GM19240 (cell line): Measurements from ENCODE around the gene GMDS.

Experiments used
- DNase-seq: peaks from one replicate; pipeline ENCODE4 v3.0.0; 2011; ENCODE audit warnings: low spot score; ENCODE audit not compliant: insufficient read length

GMDS gene

DNA sequence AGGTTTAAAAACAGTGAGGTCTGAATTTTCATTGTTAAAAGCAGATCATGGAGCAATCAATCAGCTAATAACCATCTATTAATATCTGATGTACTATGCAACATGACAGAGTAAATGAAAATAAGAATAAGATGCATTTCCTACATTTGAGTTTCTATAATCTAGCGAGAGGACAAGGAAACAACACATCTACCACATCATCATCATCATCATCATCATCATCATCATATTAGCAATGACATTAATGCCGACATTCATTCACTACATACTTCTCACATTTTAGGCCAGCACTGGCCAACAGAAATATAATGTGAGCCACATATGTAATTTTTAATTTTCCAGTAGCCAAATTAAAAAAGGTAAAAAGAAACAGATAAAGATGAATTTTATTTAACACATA, 110.0 kb downstream of the GMDS start:
- no peak for DNase-seq

DNA sequence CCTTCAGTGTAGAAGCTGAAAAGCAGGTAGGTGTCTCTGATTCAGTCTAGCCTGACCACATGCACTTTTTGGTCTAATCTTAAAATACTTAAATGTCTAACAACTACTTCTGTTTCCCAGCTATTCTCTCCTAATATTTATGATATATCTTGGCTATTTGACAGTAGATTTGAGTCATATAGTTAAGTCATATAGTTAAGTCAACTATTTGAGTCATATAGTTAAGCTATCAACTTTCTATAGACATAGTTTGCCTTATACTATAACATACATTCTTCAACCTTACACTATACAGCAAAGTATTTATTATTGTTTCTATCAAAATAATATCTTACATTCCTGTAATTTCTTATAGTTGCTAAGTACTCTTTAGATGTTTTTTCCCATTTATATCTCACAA, 110.9 kb downstream of the GMDS start:
- DNase-seq, result no peak

DNA sequence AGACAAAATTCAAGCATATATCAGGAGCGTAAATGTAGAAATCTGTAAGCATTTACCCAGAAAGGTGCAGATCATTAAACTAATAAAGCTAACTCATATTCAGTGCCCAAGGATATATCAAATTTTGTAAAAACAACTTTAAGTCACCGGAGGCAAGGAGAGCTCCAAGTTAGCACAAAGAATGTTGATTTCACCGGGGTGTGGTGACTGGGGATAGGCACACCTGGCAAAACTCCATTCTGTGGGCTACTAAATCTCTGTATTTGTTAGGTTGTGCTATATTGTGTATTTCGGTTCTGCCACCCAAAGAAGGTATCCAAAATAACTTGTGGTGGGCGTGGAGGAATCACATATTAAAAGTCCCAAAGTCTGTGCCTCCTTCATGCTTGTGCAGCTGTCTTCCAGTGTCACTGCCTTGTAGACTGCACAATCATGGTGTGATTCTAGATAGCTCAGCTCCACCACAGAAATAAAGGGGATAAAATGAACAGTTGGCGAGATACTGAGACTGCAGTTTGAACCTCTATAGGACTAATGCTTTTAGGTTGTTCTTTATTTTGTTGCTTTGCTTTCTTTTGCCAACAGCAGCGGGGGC, 111.6 kb downstream of the GMDS start:
- DNase-seq, result no peak

DNA sequence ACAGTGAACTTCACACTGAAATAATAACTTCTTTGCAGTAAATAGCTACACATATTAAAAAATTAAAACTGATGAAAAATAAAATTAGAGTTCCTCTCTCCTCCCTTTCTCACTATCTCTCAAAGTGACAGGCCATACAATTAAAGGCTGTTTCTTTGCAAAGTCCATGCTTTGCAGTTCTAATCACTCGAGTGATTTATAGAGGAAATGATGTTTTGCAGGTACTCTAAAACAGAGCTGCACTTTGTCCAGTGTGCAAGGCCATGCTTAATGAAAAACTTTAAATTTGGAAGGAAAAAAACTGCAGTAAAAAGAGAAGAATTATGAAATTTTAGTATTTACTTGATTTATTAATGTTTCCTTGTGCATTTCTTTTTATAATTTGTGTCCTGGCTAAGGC, 112.5 kb downstream of the GMDS start:
- no peak for DNase-seq

DNA sequence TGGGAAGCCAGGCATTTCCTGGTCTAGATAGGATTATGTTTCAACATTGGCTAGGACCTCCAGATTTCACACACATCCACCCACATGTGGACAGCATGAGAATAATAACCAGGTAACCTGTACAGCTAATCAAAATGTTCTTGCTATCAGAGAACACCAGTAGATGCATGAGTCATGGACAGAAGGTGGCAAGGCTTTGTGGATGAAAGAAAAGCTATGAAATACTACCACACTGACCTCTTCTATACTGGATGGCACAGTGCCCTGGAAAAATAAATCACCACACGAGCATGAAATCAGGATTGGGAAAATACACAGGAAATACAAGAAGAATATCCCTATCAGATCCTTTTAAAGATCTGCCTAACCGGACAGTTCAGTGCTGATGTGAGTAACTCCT, 113.0 kb downstream of the GMDS start:
- no peak for DNase-seq

DNA sequence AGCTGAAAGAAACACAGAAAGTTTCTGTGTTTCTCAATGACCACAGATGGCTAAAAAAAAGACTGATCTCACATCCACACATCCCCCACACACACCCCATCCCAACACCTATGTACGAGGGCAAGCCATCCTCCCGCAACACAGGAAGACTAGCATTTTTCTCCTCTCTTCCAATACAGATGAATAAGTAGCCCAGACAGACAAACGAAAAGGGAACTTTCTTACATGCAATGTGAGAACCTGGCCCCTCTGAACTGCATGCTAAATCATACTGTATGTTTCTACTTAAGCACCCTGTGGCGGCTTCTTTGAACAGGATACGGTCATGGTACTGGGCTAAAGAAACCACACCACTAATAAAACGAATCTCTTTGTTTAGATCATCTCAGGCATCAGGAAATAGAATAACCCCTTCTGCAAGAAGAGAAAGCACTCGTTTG, 116.2 kb downstream of the GMDS start:
- peak; percentile 1 for DNase-seq

DNA sequence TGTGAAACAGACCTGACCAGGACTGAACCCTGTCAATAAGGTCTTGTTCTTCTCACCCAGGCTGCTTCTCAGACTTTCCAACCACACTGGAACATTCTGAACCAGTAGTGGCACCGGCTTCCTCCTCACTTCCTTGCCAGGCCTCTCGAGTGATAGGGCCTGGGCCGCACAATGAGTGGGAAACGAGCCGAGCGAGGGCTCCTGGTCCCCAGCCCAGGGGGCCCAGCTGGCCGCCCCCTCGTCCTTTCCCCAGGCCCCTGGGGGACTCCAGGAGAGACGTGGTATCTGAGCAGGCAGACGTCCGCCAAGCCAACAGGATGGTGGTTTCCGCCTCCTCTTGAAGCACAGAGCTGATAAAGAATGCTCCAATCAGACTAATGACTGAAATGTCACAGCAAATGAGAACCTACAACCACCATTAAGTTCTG, 117.9 kb downstream of the GMDS start:
- no peak for DNase-seq

DNA sequence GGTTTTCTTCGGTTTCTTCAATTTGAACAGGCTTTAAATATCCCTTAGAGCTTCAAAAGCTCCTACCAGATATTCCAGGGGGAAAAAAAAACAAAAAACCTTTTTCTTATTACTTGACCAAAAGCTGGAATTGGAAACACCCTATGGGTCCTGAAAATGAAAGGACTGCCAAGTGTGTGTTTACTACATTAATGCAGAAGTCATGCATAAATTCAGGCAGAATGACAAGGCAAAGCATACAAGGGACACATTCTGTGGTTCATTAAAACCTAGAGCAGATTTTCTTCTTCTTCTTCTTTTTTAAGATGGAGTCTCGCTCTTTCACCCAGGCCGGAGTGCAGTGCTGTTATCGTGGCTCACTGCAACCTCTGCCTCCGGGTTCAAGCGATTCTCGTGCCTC, 119.1 kb downstream of the GMDS start:
- DNase-seq, result no peak

DNA sequence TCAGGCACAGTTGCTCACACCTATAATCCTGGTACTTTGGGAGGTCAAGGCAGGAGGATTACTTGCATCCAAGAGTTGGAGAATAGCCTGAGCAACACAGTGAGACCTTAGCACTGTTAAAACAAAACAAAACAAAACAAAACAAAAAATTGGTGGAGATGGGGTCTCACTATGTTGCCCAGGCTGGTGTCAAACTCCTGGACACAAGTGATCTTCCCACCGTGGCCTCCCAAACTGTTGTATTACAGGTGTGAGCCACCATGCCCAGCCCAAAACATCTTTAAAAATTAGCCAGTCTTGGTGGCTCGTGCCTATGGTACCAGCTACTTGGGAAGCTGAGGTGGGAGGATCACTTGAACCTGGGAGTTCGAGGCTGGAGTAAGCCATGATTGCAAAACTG, 120.2 kb downstream of the GMDS start:
- DNase-seq, result no peak

DNA sequence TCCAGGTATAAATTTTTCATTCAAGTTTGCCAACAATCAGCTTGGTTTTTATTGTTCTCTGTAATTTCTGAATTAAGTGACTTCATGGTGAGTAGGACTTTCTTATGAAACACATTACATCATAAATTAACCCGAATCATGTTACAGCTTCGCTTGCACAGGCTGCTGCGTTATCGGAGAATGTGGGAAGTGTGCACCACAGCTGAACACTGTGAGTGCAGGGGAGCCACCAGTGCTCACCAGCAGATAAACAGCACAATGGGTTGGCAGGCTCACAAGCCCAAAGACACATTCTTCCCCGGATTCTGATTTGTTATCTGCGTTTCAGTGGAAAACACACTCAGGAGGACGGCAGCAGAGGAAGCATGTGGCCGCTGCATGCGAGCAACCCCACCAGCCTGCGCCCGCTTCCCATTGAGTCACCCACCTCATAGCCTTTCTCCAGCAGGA, 121.1 kb downstream of the GMDS start:
- DNase-seq, result no peak

DNA sequence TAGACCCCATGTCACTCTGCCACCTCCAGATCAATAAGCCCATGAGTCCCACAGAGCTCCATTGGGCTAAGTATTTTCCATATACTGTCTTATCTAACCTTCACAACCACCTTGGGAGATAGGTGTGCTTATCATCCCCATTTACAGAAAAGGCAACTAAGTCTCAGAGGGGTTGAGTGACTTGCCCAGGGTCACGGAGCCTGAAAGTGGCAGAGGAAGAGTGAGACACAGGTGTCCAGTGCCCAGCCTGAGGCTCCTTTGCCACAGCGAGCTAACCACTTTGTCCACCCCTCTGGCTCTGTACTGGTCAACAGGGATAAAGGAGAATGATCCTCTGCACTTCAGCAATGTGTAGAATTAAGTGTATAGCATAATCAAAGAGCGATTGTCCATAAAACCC, 124.5 kb downstream of the GMDS start:
- DNase-seq, result no peak

DNA sequence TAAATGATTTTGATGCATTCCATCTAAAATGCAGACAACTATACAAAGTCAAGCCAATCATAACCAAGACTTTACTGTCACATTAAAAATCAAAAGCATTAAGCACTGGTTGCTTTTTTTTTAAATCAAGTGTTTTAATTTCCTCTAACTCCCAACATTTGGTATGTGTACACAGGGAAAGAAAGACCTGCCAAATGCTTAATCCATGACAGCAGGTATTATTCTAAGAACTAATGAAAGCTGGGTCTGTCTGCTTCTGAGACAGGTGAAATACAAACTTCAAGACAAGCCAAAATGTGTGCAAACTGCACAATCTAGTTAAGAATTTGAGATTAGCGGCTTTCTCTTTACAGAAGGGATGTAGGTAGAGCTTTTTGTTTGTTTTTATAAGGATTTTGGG, 126.1 kb downstream of the GMDS start:
- DNase-seq, result no peak

DNA sequence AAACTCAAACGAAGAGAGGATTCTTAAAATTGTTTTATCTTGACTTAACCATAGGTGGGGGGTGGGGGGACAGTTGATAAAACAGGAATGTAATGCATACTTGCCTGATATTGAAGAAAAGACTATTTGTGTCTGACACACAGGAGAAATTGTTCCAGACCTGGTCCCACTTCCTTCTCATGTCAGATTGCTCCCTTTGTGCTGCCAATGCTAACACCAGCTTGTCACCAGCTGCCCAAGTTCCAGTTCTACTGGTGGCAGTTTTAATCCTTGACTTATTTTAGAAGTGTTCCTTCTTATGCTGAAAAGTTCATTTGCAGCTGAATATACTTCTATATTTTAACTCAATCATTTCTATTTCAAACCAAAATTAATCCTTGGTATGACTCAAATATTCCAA, 127.3 kb downstream of the GMDS start:
- no peak for DNase-seq

DNA sequence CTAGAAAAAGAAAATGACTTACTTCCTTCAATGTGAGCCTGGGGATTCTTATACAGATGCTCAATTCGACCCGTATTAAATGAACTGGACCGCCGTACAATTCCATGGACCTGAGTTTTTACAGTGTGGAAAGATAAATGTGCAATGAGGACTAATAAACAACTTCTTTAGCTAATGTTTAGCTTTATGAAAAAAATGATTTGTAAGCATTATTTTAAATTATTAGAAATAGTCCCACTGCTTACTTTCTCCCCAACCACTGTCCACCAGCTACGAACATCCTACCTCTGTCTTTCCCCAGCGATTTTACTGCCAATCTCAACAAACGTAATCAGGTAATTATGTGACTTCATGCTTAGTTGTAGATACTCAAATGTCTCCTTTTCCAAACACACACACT, 128.0 kb downstream of the GMDS start:
- DNase-seq, result no peak

DNA sequence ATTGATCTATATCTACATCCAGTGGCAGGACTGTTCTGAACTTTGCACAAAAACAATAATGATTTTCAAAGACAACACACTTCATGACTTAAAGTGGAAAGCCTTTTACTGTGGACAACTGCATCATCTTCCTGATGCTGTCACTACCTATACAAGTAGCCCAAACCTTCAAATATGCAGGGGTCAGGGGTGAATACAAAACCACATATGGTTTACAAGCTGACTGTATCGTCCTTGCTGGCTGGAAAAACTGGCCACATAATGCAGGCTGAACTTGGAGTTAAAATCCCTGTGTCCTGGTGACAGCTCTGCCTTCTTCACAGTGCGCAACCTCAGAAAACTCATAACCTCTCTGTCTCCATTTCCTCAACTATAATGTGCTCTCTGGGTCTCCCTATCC, 128.9 kb downstream of the GMDS start:
- DNase-seq, result no peak

DNA sequence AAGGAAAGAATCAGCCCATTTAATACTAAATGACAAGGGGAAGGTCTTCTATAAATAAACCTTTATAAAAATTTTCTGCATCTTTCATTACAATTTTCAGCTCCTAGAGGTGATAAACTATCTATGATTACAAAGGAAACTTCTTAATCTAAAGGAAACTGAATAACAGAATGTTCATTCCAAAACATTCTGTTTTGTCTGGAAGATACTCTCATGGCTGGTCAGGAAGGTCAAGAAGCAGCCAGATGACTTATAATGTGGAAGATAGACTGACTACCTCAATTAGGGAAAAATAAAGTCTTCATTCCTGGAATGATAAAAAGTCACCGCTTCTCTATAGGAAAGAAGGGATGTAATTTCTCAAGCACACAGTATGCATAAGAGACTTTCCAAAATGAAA, 131.3 kb downstream of the GMDS start:
- no peak for DNase-seq

DNA sequence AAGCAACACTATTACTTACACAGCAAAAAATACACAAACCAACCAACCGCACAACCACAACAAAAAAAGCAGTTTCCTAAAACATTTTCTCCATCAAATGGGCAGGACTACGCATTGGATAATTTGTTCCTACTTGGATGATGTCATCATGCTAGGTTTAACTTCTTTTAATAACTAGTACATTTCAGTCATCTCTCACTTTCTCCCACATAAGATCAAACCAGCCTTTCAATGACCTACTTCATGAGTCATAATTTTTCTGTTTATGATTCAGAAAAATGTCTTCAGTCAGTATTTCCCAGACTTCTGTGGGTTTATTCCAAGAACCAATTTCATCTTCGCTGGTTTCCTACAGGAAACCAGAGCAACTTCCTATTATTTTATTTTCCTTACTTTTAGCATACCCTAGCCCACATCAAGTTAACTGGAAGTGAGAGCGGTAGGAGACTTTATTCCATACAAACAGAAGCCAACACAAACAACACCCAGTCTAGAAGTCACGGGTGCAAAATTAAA, 134.2 kb downstream of the GMDS start:
- DNase-seq, result peak; percentile 3

DNA sequence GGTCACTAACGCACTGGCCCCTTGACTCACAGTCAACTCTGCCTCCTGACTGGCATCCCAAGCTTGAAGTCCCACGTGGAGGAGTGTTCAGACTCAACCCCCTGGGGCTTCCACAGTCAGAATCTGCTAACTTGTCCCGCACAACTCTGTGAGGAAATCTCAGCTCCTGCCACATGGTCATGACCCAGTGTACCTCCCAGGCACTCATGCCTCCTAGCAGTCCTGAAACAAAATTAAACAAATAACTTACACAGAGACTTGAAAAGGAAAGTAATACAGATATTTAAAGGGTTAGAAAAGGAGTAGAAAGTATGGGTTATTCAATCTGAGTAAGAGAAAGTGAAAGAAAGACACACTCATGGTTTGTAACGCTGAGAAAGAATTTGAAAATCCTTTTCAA, 134.9 kb downstream of the GMDS start:
- no peak for DNase-seq

DNA sequence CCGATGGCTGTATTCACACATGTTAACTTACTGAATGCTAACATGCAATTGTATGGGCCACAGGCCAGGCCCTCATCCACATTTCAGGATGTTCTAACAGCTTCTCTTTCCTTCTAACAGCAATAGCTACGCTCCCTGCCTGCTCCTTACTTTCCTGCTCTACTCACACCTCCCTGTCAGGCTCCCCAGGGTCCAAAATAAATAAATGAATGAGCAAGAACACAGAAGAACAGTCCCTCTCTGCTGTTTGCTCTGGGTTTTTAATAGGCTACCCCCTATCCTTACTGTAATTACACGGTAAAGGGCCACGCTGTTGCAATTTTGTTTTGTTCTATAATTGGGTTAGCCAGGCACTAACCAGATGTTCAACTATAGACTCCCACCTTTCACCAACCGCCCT, 135.6 kb downstream of the GMDS start:
- DNase-seq, result no peak

DNA sequence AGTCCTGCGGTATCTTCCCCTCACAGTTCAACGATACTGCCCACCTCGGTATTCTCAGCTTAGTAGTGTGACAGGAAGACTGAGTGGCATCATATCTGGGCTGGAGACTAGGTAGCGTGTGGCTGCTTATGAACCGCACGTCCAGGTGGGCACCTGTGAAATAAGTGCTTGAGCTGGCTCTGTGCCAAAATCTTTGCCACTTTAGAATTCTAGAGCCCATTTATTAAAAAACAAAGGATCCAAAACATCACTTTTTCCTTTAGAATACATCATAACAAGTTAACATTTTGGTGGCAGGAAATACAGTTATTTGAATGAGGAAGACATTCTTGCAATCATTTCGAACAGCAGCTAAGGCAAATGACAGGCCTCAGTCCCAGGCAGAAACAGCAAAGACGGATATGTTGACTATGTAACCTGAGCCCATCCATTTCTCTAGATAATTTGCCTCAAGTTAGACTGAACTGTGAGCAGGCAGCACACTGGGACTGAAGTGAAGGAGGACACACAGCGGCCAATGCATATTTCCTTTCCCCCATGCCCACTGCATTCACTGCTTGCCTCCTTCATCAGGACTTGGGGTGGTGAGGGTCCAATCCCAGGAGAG, 136.6 kb downstream of the GMDS start:
- DNase-seq, result no peak

DNA sequence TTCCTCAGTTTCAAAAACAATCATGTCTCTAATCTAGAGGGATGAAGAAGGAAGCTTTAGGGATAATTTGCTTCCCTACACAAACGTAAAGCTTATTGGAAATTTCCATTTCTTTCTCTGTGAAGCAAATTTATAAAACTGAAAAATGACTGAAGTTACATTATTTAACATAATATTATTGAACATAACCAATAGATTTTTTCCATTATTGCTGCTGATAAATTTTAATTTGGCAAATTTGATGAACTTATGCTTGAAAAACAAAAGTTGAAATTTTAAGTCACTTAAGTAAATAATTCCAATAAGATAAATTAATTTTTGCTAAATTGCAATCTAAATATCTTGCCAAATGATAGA, 140.9 kb downstream of the GMDS start:
- DNase-seq, result no peak

DNA sequence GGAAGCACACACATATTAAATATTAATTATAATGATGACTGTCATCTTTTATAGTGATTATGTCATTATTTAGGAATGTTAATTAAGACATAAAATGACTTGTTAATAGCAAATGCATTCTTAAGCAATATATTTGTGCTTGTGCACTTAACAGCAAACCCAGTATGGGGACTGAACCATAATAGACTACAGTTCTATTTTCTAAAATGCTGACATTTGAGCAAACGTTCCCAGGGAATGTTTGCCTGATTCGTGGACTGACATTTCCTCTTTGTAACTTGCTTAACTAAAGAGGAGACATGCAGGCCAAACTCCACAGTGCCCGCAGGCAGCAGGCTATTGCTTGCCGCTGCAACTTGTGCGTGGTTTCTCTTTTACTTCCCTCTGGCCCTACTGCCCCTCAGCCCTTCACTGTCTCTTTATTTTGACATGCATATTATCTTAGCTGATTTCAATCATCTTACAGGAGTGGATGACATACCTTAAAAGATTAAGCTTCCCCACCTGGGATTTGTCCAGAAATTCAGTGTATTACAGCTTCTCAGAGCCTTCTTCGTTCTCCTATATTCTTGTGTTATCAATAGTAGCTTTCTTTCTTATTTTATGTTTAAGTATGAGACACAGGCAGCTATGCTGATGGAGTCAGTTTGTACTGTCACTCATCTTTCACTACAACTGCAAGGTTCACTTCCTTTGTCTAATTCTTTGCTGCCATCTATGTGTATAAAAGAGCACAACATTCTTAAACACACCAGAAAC, 141.5 kb downstream of the GMDS start:
- no peak for DNase-seq

DNA sequence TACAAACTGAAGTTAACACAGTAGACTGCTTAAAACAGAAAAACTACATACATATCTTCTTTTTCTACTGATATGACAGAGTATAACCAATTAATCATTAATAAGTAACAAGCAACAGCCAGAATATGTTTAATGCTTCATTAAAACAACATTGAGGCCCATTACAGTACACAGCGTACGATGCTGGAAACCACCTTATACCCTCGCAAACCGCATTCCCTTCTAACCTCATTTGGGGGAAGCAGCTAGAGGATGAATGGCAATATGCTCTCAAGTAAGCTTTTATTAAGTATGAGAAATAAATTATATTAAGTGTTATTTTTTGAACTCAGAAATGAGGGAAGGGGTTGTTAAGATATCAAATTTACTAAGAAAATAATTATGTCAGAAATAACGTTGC, 142.4 kb downstream of the GMDS start:
- DNase-seq, result no peak
